ENCODE data around the gene MAML2.

Gene MAML2

GRCh38 chr11:95994329-95994728 lies 348.7 kb downstream of the MAML2 start:
- DNase-seq, result no peak

GRCh38 chr11:95993438-95994298 lies 349.3 kb downstream of the MAML2 start:
- no peak for DNase-seq

GRCh38 chr11:95991545-95991944 lies 351.4 kb downstream of the MAML2 start:
- no peak for DNase-seq

- no peak for DNase-seq
Observed at GRCh38 chr11:95991101-95991500, 351.9 kb downstream of the MAML2 start.

- DNase-seq, result no peak
Observed at GRCh38 chr11:95989780-95990179, 353.2 kb downstream of the MAML2 start.

GRCh38 chr11:95989076-95989605 lies 353.9 kb downstream of the MAML2 start:
- no peak for DNase-seq

- DNase-seq, result no peak
Observed at GRCh38 chr11:95985174-95985808, 357.7 kb downstream of the MAML2 start.

- no peak for DNase-seq
Observed at GRCh38 chr11:95984072-95984471, 358.9 kb downstream of the MAML2 start.

- DNase-seq, result no peak
Observed at GRCh38 chr11:95977534-95978174, 365.3 kb downstream of the MAML2 start.

GRCh38 chr11:95976550-95976949 lies 366.4 kb downstream of the MAML2 start:
- no peak for DNase-seq

GRCh38 chr11:95975343-95975742 lies 367.7 kb downstream of the MAML2 start:
- DNase-seq, result no peak

- DNase-seq, result no peak
Observed at GRCh38 chr11:95972060-95972459, 370.9 kb downstream of the MAML2 start.

- DNase-seq, result no peak
Observed at GRCh38 chr11:95968585-95968984, 374.4 kb downstream of the MAML2 start.

GRCh38 chr11:95964281-95964680 lies 378.7 kb downstream of the MAML2 start:
- DNase-seq, result no peak

GRCh38 chr11:95961758-95962157 lies 381.2 kb downstream of the MAML2 start:
- DNase-seq, result no peak

- DNase-seq, result no peak
Observed at GRCh38 chr11:95950905-95951304, 392.1 kb downstream of the MAML2 start.

GRCh38 chr11:95948637-95949036 lies 394.4 kb downstream of the MAML2 start:
- no peak for DNase-seq

GRCh38 chr11:95944623-95945022 lies 398.4 kb downstream of the MAML2 start:
- DNase-seq, result no peak

- DNase-seq, result no peak
Observed at GRCh38 chr11:95943546-95943945, 399.4 kb downstream of the MAML2 start.

GRCh38 chr11:95939091-95939490 lies 403.9 kb downstream of the MAML2 start:
- no peak for DNase-seq

GRCh38 chr11:95937358-95937757 lies 405.6 kb downstream of the MAML2 start:
- DNase-seq, result no peak

GRCh38 chr11:95933594-95933993 lies 409.4 kb downstream of the MAML2 start:
- DNase-seq, result no peak

- no peak for DNase-seq
Observed at GRCh38 chr11:95931916-95932315, 411.1 kb downstream of the MAML2 start.

- DNase-seq, result no peak
Observed at GRCh38 chr11:95930948-95931347, 412.0 kb downstream of the MAML2 start.

Measured in NCI-H2171 treated with DMSO at 0.1 percent for 48 hours (cell line).